Nephron progenitor cell (in vitro differentiated cells): Measurements from ENCODE around the gene SDK2.

Experiments used
- DNase-seq: peaks from one replicate; pipeline ENCODE4 v3.0.0; 2021
- H3K27ac Mint-ChIP-seq: 2 replicates; pipeline ENCODE4 v1.8.0; 2021; ENCODE audit warnings: mild to moderate bottlenecking, moderate library complexity, mixed read lengths
- H3K27me3 Mint-ChIP-seq: 2 replicates; pipeline ENCODE4 v1.8.0; 2021; ENCODE audit warnings: mild to moderate bottlenecking, low read depth, mixed read lengths; ENCODE audit not compliant: poor library complexity
- H3K36me3 Mint-ChIP-seq: 2 replicates; pipeline ENCODE4 v1.8.0; 2021; ENCODE audit warnings: low read depth, mixed read lengths
- H3K4me1 Mint-ChIP-seq: 2 replicates; pipeline ENCODE4 v1.8.0; 2021; ENCODE audit warnings: mixed read lengths
- H3K4me3 Mint-ChIP-seq: 2 replicates; pipeline ENCODE4 v1.8.0; 2021; ENCODE audit warnings: mild to moderate bottlenecking, moderate library complexity, mixed read lengths
- H3K9me3 Mint-ChIP-seq: 2 replicates; pipeline ENCODE4 v1.8.0; 2021; ENCODE audit warnings: mild to moderate bottlenecking, moderate library complexity, mixed read lengths
- CTCF ChIP-seq: fragments of 200-600 bp; sonication (generic); IDR thresholded peaks from 2 replicates; pipeline ENCODE4 v1.5.0; 2021; ENCODE audit warnings: antibody characterized with exemption

Gene SDK2

GRCh38 chr17:73650617-73651200, 6.5 kb upstream of the SDK2 start:
- H3K36me3 Mint-ChIP-seq: peaks cover 9% of the 10 kb centered on the region
- peaks cover 46% of the 10 kb centered on the region for H3K27me3 Mint-ChIP-seq
- H3K4me1 Mint-ChIP-seq: peaks cover 33% of the 10 kb centered on the region
- no peak for TF ChIP-seq CTCF
- no peak overlapping the region for H3K4me3 Mint-ChIP-seq
- no peak for DNase-seq
- peaks cover 25% of the 10 kb centered on the region for H3K9me3 Mint-ChIP-seq
- H3K27ac Mint-ChIP-seq: no peak overlapping the region

GRCh38 chr17:73650140-73650539, 5.9 kb upstream of the SDK2 start:
- Mint-ChIP-seq H3K9me3 (peaks cover 21% of the 10 kb centered on the region), H3K4me3 (no peak overlapping the region), H3K36me3 (peaks cover 9% of the 10 kb centered on the region), H3K27ac (no peak overlapping the region), H3K27me3 (peaks cover 47% of the 10 kb centered on the region), H3K4me1 (peaks cover 37% of the 10 kb centered on the region)
- no peak for TF ChIP-seq CTCF
- DNase-seq: no peak

- H3K27ac Mint-ChIP-seq: no peak overlapping the region
- TF ChIP-seq CTCF: no peak
- peaks cover 47% of the 10 kb centered on the region for H3K27me3 Mint-ChIP-seq
- H3K36me3 Mint-ChIP-seq: no peaks in the 10 kb centered on the region
- no peak overlapping the region for H3K4me3 Mint-ChIP-seq
- H3K4me1 Mint-ChIP-seq: peaks cover 37% of the 10 kb centered on the region
- peaks cover 9% of the 10 kb centered on the region for H3K9me3 Mint-ChIP-seq
- no peak for DNase-seq
These were observed 4.7 kb upstream of the SDK2 start for GRCh38 chr17:73648974-73649373.

GRCh38 chr17:73648543-73648820, 4.2 kb upstream of the SDK2 start:
- H3K4me1 Mint-ChIP-seq: peaks cover 35% of the 10 kb centered on the region
- H3K27ac Mint-ChIP-seq: no peak overlapping the region
- H3K9me3 Mint-ChIP-seq: peaks cover 5% of the 10 kb centered on the region
- TF ChIP-seq CTCF: no peak
- no peak overlapping the region for H3K4me3 Mint-ChIP-seq
- no peak for DNase-seq
- peaks cover 47% of the 10 kb centered on the region for H3K27me3 Mint-ChIP-seq
- H3K36me3 Mint-ChIP-seq: no peaks in the 10 kb centered on the region

- H3K9me3 Mint-ChIP-seq: no peaks in the 10 kb centered on the region
- H3K27ac Mint-ChIP-seq: no peak overlapping the region
- peaks cover 47% of the 10 kb centered on the region for H3K27me3 Mint-ChIP-seq
- peaks cover 31% of the 10 kb centered on the region for H3K4me1 Mint-ChIP-seq
- no peak overlapping the region for H3K4me3 Mint-ChIP-seq
- no peak for TF ChIP-seq CTCF
- no peaks in the 10 kb centered on the region for H3K36me3 Mint-ChIP-seq
- DNase-seq: no peak
These were observed 3.7 kb upstream of the SDK2 start for GRCh38 chr17:73647772-73648542.

- H3K27me3 Mint-ChIP-seq: peaks cover 47% of the 10 kb centered on the region
- H3K9me3 Mint-ChIP-seq: no peaks in the 10 kb centered on the region
- no peak overlapping the region for H3K4me3 Mint-ChIP-seq
- H3K27ac Mint-ChIP-seq: no peak overlapping the region
- H3K36me3 Mint-ChIP-seq: no peaks in the 10 kb centered on the region
- TF ChIP-seq CTCF: no peak
- H3K4me1 Mint-ChIP-seq: peaks cover 38% of the 10 kb centered on the region
- no peak for DNase-seq
These were observed 3.1 kb upstream of the SDK2 start for GRCh38 chr17:73647301-73647695.
